SK-N-MC (cell line): Measurements from ENCODE around the gene DCLRE1A.

Experiments
- DNase-seq: peaks from one replicate; pipeline ENCODE4 v3.0.0-alpha.2; 2011; ENCODE audit warnings: low read depth, low spot score
- H3K27ac ChIP-seq: fragments of 200-600 bp; sonication (generic); 2 replicates; pipeline ENCODE4 v1.5.1; 2016; ENCODE audit warnings: mixed run types
- H3K36me3 ChIP-seq: fragments of 200-600 bp; sonication (generic); 2 replicates; pipeline ENCODE4 v1.6.1; 2017; ENCODE audit warnings: antibody characterized with exemption, low read length, mixed read lengths; ENCODE audit not compliant: insufficient read depth
- H3K4me3 ChIP-seq: fragments of 200-600 bp; sonication (generic); 2 replicates; pipeline ENCODE4 v1.5.1; 2016
- H3K9ac ChIP-seq: fragments of 200-600 bp; sonication (generic); 2 replicates; pipeline ENCODE4 v1.8.0; 2017; ENCODE audit warnings: mixed run types, mixed read lengths; ENCODE audit not compliant: insufficient read length
- H3K9me3 ChIP-seq: fragments of 200-600 bp; sonication (generic); 2 replicates; pipeline ENCODE4 v1.6.1; 2017; ENCODE audit warnings: low read depth, mild to moderate bottlenecking, antibody characterized with exemption, low read length, moderate library complexity, mixed read lengths
- EZH2 ChIP-seq: fragments of 200-600 bp; sonication (generic); IDR thresholded peaks from one replicate; pipeline ENCODE4 v1.6.1; 2017; ENCODE audit warnings: antibody characterized with exemption
- FOXP2 ChIP-seq: optimal IDR thresholded peaks from 2 replicates; pipeline ENCODE3; 2011; ENCODE audit warnings: mild to moderate bottlenecking, moderate library complexity; ENCODE audit not compliant: insufficient read depth; ENCODE audit errors: extremely low read length, control extremely low read depth
- POLR2AphosphoS5 ChIP-seq: IDR thresholded peaks from 2 replicates; pipeline ENCODE4 v1.6.1; 2012; ENCODE audit warnings: mild to moderate bottlenecking, low read depth, low read length, borderline replicate concordance

Gene DCLRE1A

DNA sequence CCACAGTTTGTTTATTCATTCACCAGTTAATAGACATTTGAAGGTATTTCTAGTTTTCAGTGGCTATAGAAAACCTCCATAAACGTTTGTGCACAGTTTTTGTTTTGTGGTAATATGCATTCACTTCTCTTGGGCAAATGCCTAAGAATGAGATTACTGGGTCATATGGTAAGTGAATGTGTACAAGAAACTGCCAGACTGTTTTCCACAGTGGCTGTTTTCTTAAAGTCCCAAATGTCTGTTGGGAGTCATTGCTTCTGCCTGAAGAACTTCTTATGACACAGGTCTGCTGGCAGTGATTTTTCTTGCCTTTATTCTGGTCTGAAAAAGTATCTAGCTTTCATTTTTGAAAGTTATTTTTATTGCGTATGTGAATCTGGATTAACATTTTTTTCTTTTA is 36.0 kb upstream of the DCLRE1A start:
- DNase-seq: no peak
- H3K4me3 ChIP-seq: no peak overlapping the region

GRCh38 chr10:113882240-113882639 is 28.4 kb upstream of the DCLRE1A start:
- H3K36me3 ChIP-seq: peaks cover 40% of the 10 kb centered on the region
- no peak overlapping the region for H3K9ac ChIP-seq
- TF ChIP-seq FOXP2: no peak
- TF ChIP-seq EZH2: no peak
- no peak for TF ChIP-seq POLR2AphosphoS5
- no peak overlapping the region for H3K27ac ChIP-seq
- DNase-seq: no peak
- H3K4me3 ChIP-seq: no peak overlapping the region
- H3K9me3 ChIP-seq: no peaks in the 10 kb centered on the region

More for the DNA sequence above, 36.0 kb upstream of the DCLRE1A start:
- no peak overlapping the region for H3K9ac ChIP-seq
- peaks cover 19% of the 10 kb centered on the region for H3K36me3 ChIP-seq
- TF ChIP-seq FOXP2: no peak
- no peak for TF ChIP-seq EZH2
- no peak for TF ChIP-seq POLR2AphosphoS5
- H3K27ac ChIP-seq: no peak overlapping the region
- no peaks in the 10 kb centered on the region for H3K9me3 ChIP-seq

- TF ChIP-seq EZH2: no peak
- no peak for TF ChIP-seq FOXP2
- TF ChIP-seq POLR2AphosphoS5: no peak
- DNase-seq: no peak
- peaks cover 25% of the 10 kb centered on the region for H3K36me3 ChIP-seq
- no peaks in the 10 kb centered on the region for H3K9me3 ChIP-seq
- H3K27ac ChIP-seq: no peak overlapping the region
- H3K4me3 ChIP-seq: no peak overlapping the region
- H3K9ac ChIP-seq: no peak overlapping the region
Observed at GRCh38 chr10:113880236-113880635, 26.4 kb upstream of the DCLRE1A start.

- Histone ChIP-seq H3K36me3 (peaks cover 25% of the 10 kb centered on the region), H3K9me3 (no peaks in the 10 kb centered on the region), H3K4me3 (no peak overlapping the region), H3K9ac (no peak overlapping the region), H3K27ac (no peak overlapping the region)
- TF ChIP-seq POLR2AphosphoS5 (no peak), EZH2 (no peak), FOXP2 (no peak)
- no peak for DNase-seq
Observed at GRCh38 chr10:113879691-113880090, 25.8 kb upstream of the DCLRE1A start.

DNA sequence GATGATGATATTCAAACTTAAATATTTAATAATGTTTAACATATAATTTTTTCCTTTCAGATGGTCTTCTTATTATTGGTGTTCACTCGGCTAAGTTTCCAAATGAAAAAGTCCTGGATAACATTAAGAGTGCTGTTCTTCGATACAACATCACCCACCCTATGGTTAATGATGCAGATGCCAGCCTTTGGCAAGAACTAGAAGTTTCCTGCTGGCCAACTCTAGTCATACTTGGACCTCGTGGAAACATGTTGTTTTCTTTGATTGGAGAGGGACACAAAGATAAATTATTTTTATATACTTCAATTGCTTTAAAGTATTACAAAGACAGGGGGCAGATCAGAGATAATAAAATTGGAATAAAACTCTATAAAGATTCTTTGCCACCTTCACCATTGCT is 22.6 kb upstream of the DCLRE1A start:
- no peak for DNase-seq
- H3K36me3 ChIP-seq: peaks cover 17% of the 10 kb centered on the region

DNA sequence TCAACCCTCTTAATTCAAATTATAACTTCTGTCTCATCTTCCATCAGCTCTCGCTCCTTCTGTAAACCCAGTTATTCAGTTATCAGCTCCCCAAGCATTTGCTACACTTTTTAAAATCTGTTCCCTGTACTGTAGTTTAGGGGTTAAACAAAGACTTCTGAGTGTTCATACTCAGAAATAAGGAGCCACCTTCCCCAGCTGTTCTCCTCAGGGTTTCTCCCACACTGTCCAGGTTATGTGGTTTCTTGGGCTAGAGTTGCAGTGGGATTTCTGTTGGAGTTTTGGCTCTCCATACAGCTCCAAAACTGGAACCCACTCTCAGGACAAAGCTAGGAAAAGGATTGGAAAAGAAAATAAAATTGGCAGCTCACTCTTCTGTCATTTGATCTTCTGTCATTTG is 21.3 kb upstream of the DCLRE1A start:
- no peak for TF ChIP-seq POLR2AphosphoS5
- no peak for TF ChIP-seq FOXP2
- TF ChIP-seq EZH2: no peak
- Histone ChIP-seq H3K9ac (no peak overlapping the region), H3K36me3 (peaks cover 26% of the 10 kb centered on the region), H3K9me3 (peaks cover 4% of the 10 kb centered on the region; the same call in 1 of the 2 replicates), H3K27ac (no peak overlapping the region), H3K4me3 (no peak overlapping the region)
- DNase-seq: no peak

More for the DNA sequence above, 22.6 kb upstream of the DCLRE1A start:
- TF ChIP-seq EZH2: no peak
- no peak for TF ChIP-seq POLR2AphosphoS5
- no peak for TF ChIP-seq FOXP2
- Histone ChIP-seq H3K9me3 (no peaks in the 10 kb centered on the region), H3K4me3 (no peak overlapping the region), H3K9ac (no peak overlapping the region), H3K27ac (no peak overlapping the region)

DNA sequence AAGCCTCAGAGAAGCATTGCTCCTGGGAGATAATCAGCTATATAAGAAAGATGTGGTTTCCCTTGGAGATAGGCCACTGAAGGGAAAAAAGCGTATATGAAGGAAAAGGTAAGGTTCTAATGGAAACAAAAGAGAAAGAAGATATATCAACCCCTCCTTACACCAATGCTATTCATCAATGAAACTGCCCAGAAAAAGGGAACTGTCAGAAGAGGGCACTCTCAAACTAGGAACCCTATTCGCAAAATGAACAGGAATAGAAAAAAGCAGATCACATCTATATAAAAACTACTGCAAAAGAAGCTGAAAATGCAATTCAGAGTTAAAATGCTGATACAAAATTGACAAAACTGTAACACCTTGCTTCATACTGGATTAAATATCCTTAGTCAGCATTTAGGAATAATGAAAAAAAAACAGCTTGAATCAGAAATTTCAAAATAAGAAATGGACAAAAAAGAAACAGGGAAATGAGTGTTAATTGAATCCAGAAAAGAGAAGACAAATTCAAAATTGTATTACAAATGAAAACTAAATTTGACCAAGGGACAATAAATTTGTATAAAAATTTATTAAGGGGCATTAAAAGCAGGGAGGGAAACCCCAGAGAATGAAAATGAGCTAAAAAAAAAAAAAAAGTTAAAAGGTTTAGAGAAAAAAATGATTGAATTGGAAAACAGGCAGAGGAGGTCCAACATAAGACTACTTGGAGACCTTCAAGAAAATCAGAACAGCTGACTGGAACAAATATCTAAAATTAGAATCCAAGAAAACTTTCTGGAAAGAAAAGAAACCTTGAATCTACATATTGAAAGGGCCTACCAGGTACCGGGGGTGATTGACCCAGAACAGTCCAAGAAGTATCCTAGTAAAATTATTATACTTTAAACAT is 18.5 kb upstream of the DCLRE1A start:
- Histone ChIP-seq H3K9ac (no peak overlapping the region), H3K4me3 (no peak overlapping the region), H3K9me3 (peaks cover 5% of the 10 kb centered on the region; the same call in 1 of the 2 replicates), H3K36me3 (peaks cover 28% of the 10 kb centered on the region), H3K27ac (no peak overlapping the region)
- TF ChIP-seq EZH2 (no peak), FOXP2 (no peak), POLR2AphosphoS5 (no peak)
- DNase-seq: no peak

DNA sequence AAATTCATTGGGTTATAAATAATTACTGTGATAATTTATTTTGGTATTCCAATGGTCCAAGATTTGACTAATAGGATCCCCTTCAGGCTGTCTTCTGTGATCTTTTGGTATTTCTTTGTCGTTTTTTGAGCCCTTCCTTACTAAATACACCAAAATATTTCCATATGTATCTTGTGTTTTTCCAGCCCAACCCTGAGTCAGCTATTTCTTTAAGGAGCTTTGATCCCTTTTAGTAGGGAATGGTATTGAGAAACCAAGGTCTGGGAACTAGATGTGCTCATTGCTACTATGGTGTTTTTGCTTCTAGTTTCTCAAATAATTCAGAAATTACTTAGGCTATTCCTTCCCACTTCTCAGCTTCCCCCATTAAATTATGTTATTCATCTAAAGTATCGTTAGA is 15.9 kb upstream of the DCLRE1A start:
- Histone ChIP-seq H3K36me3 (peaks cover 25% of the 10 kb centered on the region), H3K27ac (no peak overlapping the region), H3K9me3 (peaks cover 5% of the 10 kb centered on the region; the same call in 1 of the 2 replicates), H3K4me3 (no peak overlapping the region), H3K9ac (no peak overlapping the region)
- TF ChIP-seq POLR2AphosphoS5 (no peak), FOXP2 (no peak), EZH2 (no peak)
- DNase-seq: no peak
